HepG2 (cell line): ENCODE results near the gene NSFL1C. TPM values are rescaled to one million over a fixed set of nuclear protein-coding genes. Genes with fewer than 3 reads are reported as not detected.
A peak's percentile ranks its signal among the peaks of the same experiment; 100 is the strongest.

Experiments used
- ETV5 ChIP-seq: IDR thresholded peaks from 2 replicates; pipeline ENCODE4 v1.6.1; 2018; ENCODE audit warnings: missing biosample characterization, missing genetic modification reagents, inconsistent platforms, borderline replicate concordance
- GATAD1 ChIP-seq: IDR thresholded peaks from 2 replicates; pipeline ENCODE4 v1.6.1; 2016; ENCODE audit warnings: missing genetic modification reagents, missing compliant biosample characterization
- MYNN ChIP-seq: sonication (generic); formaldehyde crosslinking; IDR thresholded peaks from 2 replicates; pipeline ENCODE4 v1.4.0; 2020; ENCODE audit warnings: mild to moderate bottlenecking, low read depth, missing genetic modification reagents
- NFE2L1 ChIP-seq: sonication (generic); formaldehyde crosslinking; IDR thresholded peaks from 2 replicates; pipeline ENCODE4 v1.4.0; 2020; ENCODE audit warnings: missing genetic modification reagents, mild to moderate bottlenecking, borderline replicate concordance
- PAXIP1 ChIP-seq: sonication (generic); formaldehyde crosslinking; conservative IDR thresholded peaks from 2 replicates; pipeline ENCODE4 v1.4.0; 2020; ENCODE audit warnings: mild to moderate bottlenecking, missing genetic modification reagents, moderate library complexity
- POGZ ChIP-seq: sonication (generic); formaldehyde crosslinking; IDR thresholded peaks from 2 replicates; pipeline ENCODE4 v1.4.0; 2020; ENCODE audit warnings: mild to moderate bottlenecking, missing genetic modification reagents
- POLR2AphosphoS2 ChIP-seq: IDR thresholded peaks from 2 replicates; pipeline ENCODE4 v1.6.1; 2011; ENCODE audit warnings: low read depth, low read length, improper control_type of control experiment
- POLR2G ChIP-seq: fragments of 200-400 bp; formaldehyde crosslinking; IDR thresholded peaks from 2 replicates; pipeline ENCODE4 v1.6.1; 2018; ENCODE audit warnings: mild to moderate bottlenecking, low read depth, low read length, moderate library complexity
- RXRA ChIP-seq: sonication (generic); formaldehyde crosslinking; IDR thresholded peaks from 2 replicates; pipeline ENCODE4 v1.5.1; 2020; ENCODE audit warnings: missing genetic modification reagents
- SMAD3 ChIP-seq: sonication (generic); formaldehyde crosslinking; IDR thresholded peaks from 2 replicates; pipeline ENCODE4 v1.4.0; 2020; ENCODE audit warnings: missing genetic modification reagents
- ZBTB46 ChIP-seq: sonication (generic); formaldehyde crosslinking; IDR thresholded peaks from 2 replicates; pipeline ENCODE4 v1.4.0; 2020; ENCODE audit warnings: mild to moderate bottlenecking, missing genetic modification reagents, borderline replicate concordance
- ZNF547 ChIP-seq: sonication (generic); formaldehyde crosslinking; IDR thresholded peaks from 2 replicates; pipeline ENCODE4 v1.5.1; 2020; ENCODE audit warnings: mild to moderate bottlenecking, missing genetic modification reagents
- ZNF616 ChIP-seq: sonication (generic); formaldehyde crosslinking; IDR thresholded peaks from 2 replicates; pipeline ENCODE4 v1.5.0; 2020; ENCODE audit warnings: low read depth, mild to moderate bottlenecking, missing genetic modification reagents
- ZNF644 ChIP-seq: IDR thresholded peaks from 2 replicates; pipeline ENCODE4 v1.6.1; 2016; ENCODE audit warnings: low read depth
- ZNF670 ChIP-seq: sonication (generic); formaldehyde crosslinking; IDR thresholded peaks from 2 replicates; pipeline ENCODE4 v1.8.0; 2022; ENCODE audit warnings: mild to moderate bottlenecking, missing genetic modification reagents, borderline replicate concordance
- ZNF691 ChIP-seq: sonication (generic); formaldehyde crosslinking; IDR thresholded peaks from 2 replicates; pipeline ENCODE4 v1.4.0; 2020; ENCODE audit warnings: missing genetic modification reagents, low read depth, mild to moderate bottlenecking, borderline replicate concordance
- polyA plus RNA-seq, 8 experiments: library from polyadenylated mRNA; depleted of rRNA in 3 of 8; stranded (reverse) in 7 of 8; unstranded in 1 of 8; fragments of >200 nt; fragmentation: Illumina TruSeq in 4 of 8; extraction: Trizol in 4 of 8; gene quantifications; 2 replicates each; pipeline versions ENCODE4 v1.2.1 to v1.2.3, GENCODE V29; 2011 to 2016; ENCODE audit warnings: low read depth in 4 of 8, missing spikeins in 1 of 8, mixed read lengths in 1 of 8; ENCODE audit not compliant: insufficient read depth in 1 of 8
- total RNA-seq, 5 experiments: library from RNA; depleted of rRNA; stranded (reverse); fragments of >200 nt; fragmentation: Illumina TruSeq; extraction: Trizol; gene quantifications; 2 replicates each; pipeline ENCODE4 v1.2.3, GENCODE V29; 2016; ENCODE audit warnings: low read depth in 1 of 5
- TF ChIP-seq, protein P1 (sequence below): sonication (generic); formaldehyde crosslinking; IDR thresholded peaks from 2 replicates; pipeline ENCODE4 v1.5.0; 2020; ENCODE audit warnings: mild to moderate bottlenecking, missing genetic modification reagents
- TF ChIP-seq, protein P2 (sequence below): IDR thresholded peaks from 2 replicates; pipeline ENCODE4 v1.6.1; 2016; ENCODE audit warnings: mild to moderate bottlenecking, missing biosample characterization, missing genetic modification reagents
- TF ChIP-seq, protein P3 (sequence below): sonication (generic); formaldehyde crosslinking; IDR thresholded peaks from 2 replicates; pipeline ENCODE4 v1.8.1; 2023; ENCODE audit warnings: mild to moderate bottlenecking, missing genetic modification reagents

Gene NSFL1C
- total and polyA plus RNA-seq, 2 of the 13 experiments (the other 11 are each of a cell fraction or from before 2014, with no cell fraction given): 22.9 to 62.7 TPM

DNA sequence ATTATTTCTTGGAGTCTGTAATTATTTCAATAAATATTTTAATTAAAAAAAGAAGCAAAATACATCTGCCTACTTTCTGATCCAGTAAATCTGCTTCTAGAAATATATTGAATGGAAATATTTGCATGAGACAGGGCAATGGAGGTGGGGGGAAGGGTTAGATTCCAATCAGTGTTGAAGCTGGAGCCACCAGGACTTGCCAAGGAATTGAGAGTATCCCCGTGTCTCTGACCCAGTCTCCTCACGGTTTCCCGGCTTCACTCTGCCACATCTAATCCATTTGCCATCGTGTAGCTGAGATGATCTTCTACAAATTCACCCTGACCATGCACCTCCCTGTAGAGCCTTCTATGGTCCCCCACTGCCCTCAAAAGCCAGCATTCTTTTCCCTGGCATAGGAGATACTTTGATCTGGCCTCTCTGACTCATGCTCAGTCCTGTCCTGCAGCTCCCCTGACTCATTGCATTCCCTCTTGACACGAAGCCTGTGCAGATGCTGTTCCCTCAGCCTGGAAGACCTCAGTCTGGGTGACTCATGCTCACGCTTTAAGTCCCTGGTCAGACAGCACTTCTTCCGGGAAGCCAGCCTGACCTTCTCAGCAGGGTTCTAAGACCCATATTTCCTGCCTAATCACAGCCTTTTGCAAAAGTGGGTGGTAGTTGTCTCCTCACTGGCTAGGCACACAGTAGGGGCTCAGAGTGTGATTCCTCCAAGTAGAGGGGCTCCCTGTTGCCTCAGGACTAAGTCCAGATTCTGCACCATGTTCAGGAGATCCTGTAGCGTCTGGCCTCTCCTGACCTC lies 50.8 kb downstream of the NSFL1C start (continued):
- TF ChIP-seq PAXIP1 (CRISPR knock-in tag) (peak; percentile 46; the same call in 1 of the 2 replicates), POLR2G (no peak), RXRA (CRISPR knock-in tag) (peak; percentile 64; the same call in 1 of the 2 replicates), ZNF616 (CRISPR knock-in tag) (no peak), GATAD1 (CRISPR knock-in tag) (peak; percentile 81), POGZ (CRISPR knock-in tag) (peak; percentile 81), ZNF691 (CRISPR knock-in tag) (peak; percentile 76; the same call in 1 of the 2 replicates), ZNF670 (CRISPR knock-in tag) (0 out of 2 replicates have a peak, but pooled peaks have one; percentile 48), ZNF547 (CRISPR knock-in tag) (no peak), ZBTB46 (CRISPR knock-in tag) (no peak), ZNF644 (CRISPR knock-in tag) (peak; percentile 94), ETV5 (CRISPR knock-in tag) (peak; percentile 88; the same call in 1 of the 2 replicates), MYNN (CRISPR knock-in tag) (no peak), SMAD3 (CRISPR knock-in tag) (peak; percentile 96), POLR2AphosphoS2 (no peak), NFE2L1 (CRISPR knock-in tag) (no peak)
- TF ChIP-seq, protein P1, sequence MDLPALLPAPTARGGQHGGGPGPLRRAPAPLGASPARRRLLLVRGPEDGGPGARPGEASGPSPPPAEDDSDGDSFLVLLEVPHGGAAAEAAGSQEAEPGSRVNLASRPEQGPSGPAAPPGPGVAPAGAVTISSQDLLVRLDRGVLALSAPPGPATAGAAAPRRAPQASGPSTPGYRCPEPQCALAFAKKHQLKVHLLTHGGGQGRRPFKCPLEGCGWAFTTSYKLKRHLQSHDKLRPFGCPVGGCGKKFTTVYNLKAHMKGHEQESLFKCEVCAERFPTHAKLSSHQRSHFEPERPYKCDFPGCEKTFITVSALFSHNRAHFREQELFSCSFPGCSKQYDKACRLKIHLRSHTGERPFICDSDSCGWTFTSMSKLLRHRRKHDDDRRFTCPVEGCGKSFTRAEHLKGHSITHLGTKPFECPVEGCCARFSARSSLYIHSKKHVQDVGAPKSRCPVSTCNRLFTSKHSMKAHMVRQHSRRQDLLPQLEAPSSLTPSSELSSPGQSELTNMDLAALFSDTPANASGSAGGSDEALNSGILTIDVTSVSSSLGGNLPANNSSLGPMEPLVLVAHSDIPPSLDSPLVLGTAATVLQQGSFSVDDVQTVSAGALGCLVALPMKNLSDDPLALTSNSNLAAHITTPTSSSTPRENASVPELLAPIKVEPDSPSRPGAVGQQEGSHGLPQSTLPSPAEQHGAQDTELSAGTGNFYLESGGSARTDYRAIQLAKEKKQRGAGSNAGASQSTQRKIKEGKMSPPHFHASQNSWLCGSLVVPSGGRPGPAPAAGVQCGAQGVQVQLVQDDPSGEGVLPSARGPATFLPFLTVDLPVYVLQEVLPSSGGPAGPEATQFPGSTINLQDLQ (CRISPR knock-in tag): no peak
- TF ChIP-seq, protein P2, sequence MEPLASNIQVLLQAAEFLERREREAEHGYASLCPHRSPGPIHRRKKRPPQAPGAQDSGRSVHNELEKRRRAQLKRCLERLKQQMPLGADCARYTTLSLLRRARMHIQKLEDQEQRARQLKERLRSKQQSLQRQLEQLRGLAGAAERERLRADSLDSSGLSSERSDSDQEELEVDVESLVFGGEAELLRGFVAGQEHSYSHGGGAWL (CRISPR knock-in tag): no peak
- TF ChIP-seq, protein P3, sequence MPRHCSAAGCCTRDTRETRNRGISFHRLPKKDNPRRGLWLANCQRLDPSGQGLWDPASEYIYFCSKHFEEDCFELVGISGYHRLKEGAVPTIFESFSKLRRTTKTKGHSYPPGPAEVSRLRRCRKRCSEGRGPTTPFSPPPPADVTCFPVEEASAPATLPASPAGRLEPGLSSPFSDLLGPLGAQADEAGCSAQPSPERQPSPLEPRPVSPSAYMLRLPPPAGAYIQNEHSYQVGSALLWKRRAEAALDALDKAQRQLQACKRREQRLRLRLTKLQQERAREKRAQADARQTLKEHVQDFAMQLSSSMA (CRISPR knock-in tag): no peak
